ENCODE data around the gene UTP20.

GRCh38 chr12:101343893-101344292 lies 64.0 kb downstream of the UTP20 start:
- no peak for TF ChIP-seq ZNF274 (IDR thresholded peaks at IDR 0.05; ENCODE audit: low read depth, low read length)
- no peak for TF ChIP-seq SUZ12 (IDR thresholded peaks at IDR 0.05; ENCODE audit: extremely low read depth, insufficient read depth, insufficient read length)

All from NT2/D1 (cell line).